GM23338 (cell line): Measurements from ENCODE around the gene GNB1L. TPM values are rescaled to one million over a fixed set of nuclear protein-coding genes. Genes with fewer than 3 reads are reported as not detected.

Source experiments
- ATAC-seq: fragments of 200-7000 bp; cut with Tn5 transposase; 3 replicates; pipeline ENCODE4 v1.9.1; 2020
- DNase-seq: peaks from one replicate; pipeline ENCODE4 v3.0.0-alpha.2; 2015; ENCODE audit warnings: low spot score
- H2AFZ ChIP-seq: fragments of 200-600 bp; sonication (generic); 2 replicates; pipeline ENCODE4 v1.8.0; 2016; ENCODE audit warnings: antibody characterized with exemption, mild to moderate bottlenecking, moderate library complexity
- H3F3A ChIP-seq: fragments of 200-600 bp; sonication (generic); replicated peaks from 2 replicates; pipeline ENCODE4 v1.8.0; 2017; ENCODE audit warnings: antibody characterized with exemption, mixed run types, low read depth
- H3K27ac ChIP-seq: fragments of 200-600 bp; sonication (generic); 2 replicates; pipeline ENCODE4 v1.6.1; 2016; ENCODE audit warnings: low read depth
- H3K27me3 ChIP-seq: fragments of 200-600 bp; sonication (generic); 2 replicates; pipeline ENCODE4 v1.8.0; 2016; ENCODE audit warnings: mild to moderate bottlenecking, mixed run types, moderate library complexity; ENCODE audit not compliant: insufficient read depth
- H3K36me3 ChIP-seq: fragments of 200-600 bp; sonication (generic); 2 replicates; pipeline ENCODE4 v1.8.0; 2016; ENCODE audit warnings: mild to moderate bottlenecking; ENCODE audit not compliant: insufficient read depth
- H3K4me1 ChIP-seq: fragments of 200-600 bp; sonication (generic); 2 replicates; pipeline ENCODE4 v1.8.0; 2016; ENCODE audit warnings: mild to moderate bottlenecking, moderate library complexity; ENCODE audit not compliant: insufficient read depth
- H3K4me2 ChIP-seq: fragments of 200-600 bp; sonication (generic); 2 replicates; pipeline ENCODE4 v1.7.1; 2017; ENCODE audit warnings: mixed run types
- H3K4me3 ChIP-seq: fragments of 200-600 bp; sonication (generic); 2 replicates; pipeline ENCODE4 v1.6.1; 2016; ENCODE audit warnings: mixed run types
- H3K79me2 ChIP-seq: fragments of 200-600 bp; sonication (generic); replicated peaks from 2 replicates; pipeline ENCODE4 v1.8.0; 2017; ENCODE audit warnings: mild to moderate bottlenecking; ENCODE audit not compliant: insufficient read depth
- H3K9me2 ChIP-seq: fragments of 200-600 bp; sonication (generic); 2 replicates; pipeline ENCODE4 v1.8.0; 2017; ENCODE audit not compliant: insufficient read depth
- H4K20me1 ChIP-seq: fragments of 200-600 bp; sonication (generic); replicated peaks from 2 replicates; pipeline ENCODE4 v1.8.0; 2017; ENCODE audit warnings: mild to moderate bottlenecking; ENCODE audit not compliant: insufficient read depth
- H3K27ac Mint-ChIP-seq: 2 replicates; pipeline ENCODE4 v1.8.0; 2020; ENCODE audit warnings: inconsistent platforms, mild to moderate bottlenecking, moderate library complexity, mixed read lengths
- H3K27me3 Mint-ChIP-seq: 3 replicates; pipeline ENCODE4 v1.8.0; 2022; ENCODE audit warnings: low read depth, mild to moderate bottlenecking, moderate library complexity, mixed read lengths, inconsistent platforms; ENCODE audit not compliant: insufficient read depth, poor library complexity
- H3K36me3 Mint-ChIP-seq: 3 replicates; pipeline ENCODE4 v1.8.0; 2021; ENCODE audit warnings: low read depth, mild to moderate bottlenecking, inconsistent platforms, moderate library complexity, mixed read lengths
- H3K4me1 Mint-ChIP-seq: 3 replicates; pipeline ENCODE4 v1.8.0; 2020; ENCODE audit warnings: mild to moderate bottlenecking, inconsistent platforms, mixed read lengths
- H3K4me3 Mint-ChIP-seq: 3 replicates; pipeline ENCODE4 v1.8.0; 2021; ENCODE audit warnings: moderate library complexity, mild to moderate bottlenecking, inconsistent platforms, mixed read lengths
- H3K9me3 Mint-ChIP-seq: 3 replicates; pipeline ENCODE4 v1.8.0; 2020; ENCODE audit warnings: moderate library complexity, mild to moderate bottlenecking, inconsistent platforms, mixed read lengths
- CREB1 ChIP-seq: fragments of 250-450 bp; sonication (Bioruptor Pico); IDR thresholded peaks from 2 replicates; pipeline ENCODE4 v1.5.0; 2020; ENCODE audit warnings: low read depth, mild to moderate bottlenecking, moderate library complexity
- EZH2 ChIP-seq: fragments of 200-600 bp; sonication (generic); IDR thresholded peaks from one replicate; pipeline ENCODE4 v1.8.0; 2017; ENCODE audit warnings: antibody characterized with exemption, mild to moderate bottlenecking, low read depth; ENCODE audit not compliant: unreplicated experiment
- EZH2phosphoT487 ChIP-seq: fragments of 200-600 bp; sonication (generic); IDR thresholded peaks from one replicate; pipeline ENCODE4 v1.8.1; 2018; ENCODE audit warnings: antibody characterized with exemption; ENCODE audit not compliant: unreplicated experiment
- JUNB ChIP-seq: IDR thresholded peaks from one replicate; pipeline ENCODE4 v1.6.1; 2016; ENCODE audit warnings: antibody characterized with exemption; ENCODE audit not compliant: unreplicated experiment
- NANOG ChIP-seq: IDR thresholded peaks from 2 replicates; pipeline ENCODE4 v1.6.1; 2016; ENCODE audit warnings: antibody characterized with exemption, borderline replicate concordance
- POLR2AphosphoS5 ChIP-seq: IDR thresholded peaks from 2 replicates; pipeline ENCODE4 v1.6.1; 2016; ENCODE audit warnings: antibody characterized with exemption, low read depth
- REST ChIP-seq: IDR thresholded peaks from one replicate; pipeline ENCODE4 v1.6.1; 2018; ENCODE audit warnings: antibody characterized with exemption; ENCODE audit not compliant: unreplicated experiment
- STAT1 ChIP-seq: IDR thresholded peaks from one replicate; pipeline ENCODE4 v1.6.1; 2016; ENCODE audit warnings: antibody characterized with exemption; ENCODE audit not compliant: unreplicated experiment
- ZNF114 ChIP-seq: fragments of 250-450 bp; sonication (Bioruptor Pico); IDR thresholded peaks from 2 replicates; pipeline ENCODE4 v1.5.0; 2020; ENCODE audit warnings: mild to moderate bottlenecking, moderate library complexity
- ZNF331 ChIP-seq: fragments of 250-450 bp; sonication (Bioruptor Pico); IDR thresholded peaks from 2 replicates; pipeline ENCODE4 v1.5.0; 2020; ENCODE audit warnings: low read depth, mild to moderate bottlenecking, moderate library complexity
- ZNF462 ChIP-seq: fragments of 250-450 bp; sonication (Bioruptor Pico); IDR thresholded peaks from 2 replicates; pipeline ENCODE4 v1.5.0; 2020; ENCODE audit warnings: mild to moderate bottlenecking, moderate library complexity
- polyA plus RNA-seq: library from polyadenylated mRNA; unstranded; fragments of >200 nt; fragmentation: Nextera tagmentation; extraction: Ambion mirVana; gene quantifications from 2 replicates; pipeline ENCODE4 v1.2.1, GENCODE V29; 2016
- total RNA-seq: library from RNA; depleted of rRNA; stranded (reverse); fragments of >200 nt; shearing (Covaris generic); gene quantifications from 2 replicates; pipeline ENCODE4 v1.2.3, GENCODE V29; 2014
- TF ChIP-seq, protein P1 (sequence below), 2 experiments: fragments of 200-600 bp in 1 of 2; sonication (generic) in 1 of 2; conservative IDR thresholded peaks; 2 replicates each; pipeline versions ENCODE4 v1.5.1 to v1.6.1; 2016 to 2017; ENCODE audit warnings: antibody characterized with exemption in 2 of 2, low read depth in 2 of 2, mild to moderate bottlenecking in 2 of 2, moderate library complexity in 1 of 2
- TF ChIP-seq, protein P2 (sequence below): IDR thresholded peaks from 2 replicates; pipeline ENCODE4 v1.6.1; 2016; ENCODE audit warnings: antibody characterized with exemption

GNB1L gene
- total and polyA plus RNA-seq, 2 experiments from 2014 or later: 15.2 to 27.8 TPM

- H2AFZ ChIP-seq: no peak overlapping the region
- H3F3A ChIP-seq: no peaks in the 10 kb centered on the region
- ATAC-seq (no peak), DNase-seq (no peak)
- no peak overlapping the region for H3K27ac Mint-ChIP-seq
- no peaks in the 10 kb centered on the region for H4K20me1 ChIP-seq
- H3K36me3 Mint-ChIP-seq: no peaks in the 10 kb centered on the region
- H3K27me3 Mint-ChIP-seq: peaks cover 12% of the 10 kb centered on the region
- H3K79me2 ChIP-seq: no peaks in the 10 kb centered on the region
- H3K27me3 ChIP-seq: no peaks in the 10 kb centered on the region
- H3K9me3 Mint-ChIP-seq: no peaks in the 10 kb centered on the region
- no peak overlapping the region for H3K4me3 Mint-ChIP-seq
- no peaks in the 10 kb centered on the region for H3K9me2 ChIP-seq
- no peak overlapping the region for H3K4me3 ChIP-seq
- no peaks in the 10 kb centered on the region for H3K4me1 ChIP-seq
- no peak for TF ChIP-seq JUNB
- no peak for TF ChIP-seq EZH2
- no peak for TF ChIP-seq ZNF331 (CRISPR knock-in tag)
- no peak for TF ChIP-seq NANOG
- TF ChIP-seq ZNF114: no peak
- TF ChIP-seq, protein P1, sequence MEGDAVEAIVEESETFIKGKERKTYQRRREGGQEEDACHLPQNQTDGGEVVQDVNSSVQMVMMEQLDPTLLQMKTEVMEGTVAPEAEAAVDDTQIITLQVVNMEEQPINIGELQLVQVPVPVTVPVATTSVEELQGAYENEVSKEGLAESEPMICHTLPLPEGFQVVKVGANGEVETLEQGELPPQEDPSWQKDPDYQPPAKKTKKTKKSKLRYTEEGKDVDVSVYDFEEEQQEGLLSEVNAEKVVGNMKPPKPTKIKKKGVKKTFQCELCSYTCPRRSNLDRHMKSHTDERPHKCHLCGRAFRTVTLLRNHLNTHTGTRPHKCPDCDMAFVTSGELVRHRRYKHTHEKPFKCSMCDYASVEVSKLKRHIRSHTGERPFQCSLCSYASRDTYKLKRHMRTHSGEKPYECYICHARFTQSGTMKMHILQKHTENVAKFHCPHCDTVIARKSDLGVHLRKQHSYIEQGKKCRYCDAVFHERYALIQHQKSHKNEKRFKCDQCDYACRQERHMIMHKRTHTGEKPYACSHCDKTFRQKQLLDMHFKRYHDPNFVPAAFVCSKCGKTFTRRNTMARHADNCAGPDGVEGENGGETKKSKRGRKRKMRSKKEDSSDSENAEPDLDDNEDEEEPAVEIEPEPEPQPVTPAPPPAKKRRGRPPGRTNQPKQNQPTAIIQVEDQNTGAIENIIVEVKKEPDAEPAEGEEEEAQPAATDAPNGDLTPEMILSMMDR (conservative IDR thresholded peaks at IDR 0.05; ENCODE audit: low read depth in 2 of 2): no peak
- no peak for TF ChIP-seq STAT1
- TF ChIP-seq EZH2phosphoT487: no peak
- no peak for TF ChIP-seq REST
- no peak for TF ChIP-seq CREB1 (CRISPR knock-in tag)
- no peak for TF ChIP-seq ZNF462 (CRISPR knock-in tag)
- TF ChIP-seq, protein P2, sequence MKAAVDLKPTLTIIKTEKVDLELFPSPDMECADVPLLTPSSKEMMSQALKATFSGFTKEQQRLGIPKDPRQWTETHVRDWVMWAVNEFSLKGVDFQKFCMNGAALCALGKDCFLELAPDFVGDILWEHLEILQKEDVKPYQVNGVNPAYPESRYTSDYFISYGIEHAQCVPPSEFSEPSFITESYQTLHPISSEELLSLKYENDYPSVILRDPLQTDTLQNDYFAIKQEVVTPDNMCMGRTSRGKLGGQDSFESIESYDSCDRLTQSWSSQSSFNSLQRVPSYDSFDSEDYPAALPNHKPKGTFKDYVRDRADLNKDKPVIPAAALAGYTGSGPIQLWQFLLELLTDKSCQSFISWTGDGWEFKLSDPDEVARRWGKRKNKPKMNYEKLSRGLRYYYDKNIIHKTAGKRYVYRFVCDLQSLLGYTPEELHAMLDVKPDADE: no peak
- no peak for TF ChIP-seq POLR2AphosphoS5
- peaks cover 10% of the 10 kb centered on the region for H3K4me1 Mint-ChIP-seq
- no peak overlapping the region for H3K4me2 ChIP-seq
- H3K27ac ChIP-seq: no peak overlapping the region
- H3K36me3 ChIP-seq: no peaks in the 10 kb centered on the region
Measured at GRCh38 chr22:19873138-19873959, 18.7 kb upstream of the GNB1L start.
